LNCAP (cell line): ENCODE data around the gene KIRREL3.

Source experiments
- TF ChIP-seq, protein P1 (sequence below): fragments of 450-650 bp; IDR thresholded peaks from 2 replicates; pipeline ENCODE4 v1.5.1; 2017; ENCODE audit warnings: mild to moderate bottlenecking

Gene KIRREL3

DNA sequence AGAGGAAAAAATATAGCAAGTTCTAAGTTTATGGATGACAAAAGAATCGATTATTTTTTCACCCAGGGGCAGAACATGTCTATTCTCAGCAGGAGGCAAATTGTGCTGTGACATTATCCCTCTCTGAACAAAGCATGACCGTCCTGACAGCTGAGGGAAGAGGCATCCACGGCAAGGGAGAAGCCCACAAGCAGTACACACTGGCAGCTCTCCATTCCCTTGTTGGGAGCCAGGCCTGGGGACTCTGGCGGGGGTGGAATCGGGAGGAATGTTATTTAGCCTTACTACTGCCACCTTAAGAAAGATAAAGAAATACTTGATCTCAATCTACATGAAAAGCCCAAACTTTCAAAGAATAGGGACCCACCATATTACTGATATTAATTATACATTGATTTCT is 3.4 kb downstream of the KIRREL3 start:
- TF ChIP-seq, protein P1, sequence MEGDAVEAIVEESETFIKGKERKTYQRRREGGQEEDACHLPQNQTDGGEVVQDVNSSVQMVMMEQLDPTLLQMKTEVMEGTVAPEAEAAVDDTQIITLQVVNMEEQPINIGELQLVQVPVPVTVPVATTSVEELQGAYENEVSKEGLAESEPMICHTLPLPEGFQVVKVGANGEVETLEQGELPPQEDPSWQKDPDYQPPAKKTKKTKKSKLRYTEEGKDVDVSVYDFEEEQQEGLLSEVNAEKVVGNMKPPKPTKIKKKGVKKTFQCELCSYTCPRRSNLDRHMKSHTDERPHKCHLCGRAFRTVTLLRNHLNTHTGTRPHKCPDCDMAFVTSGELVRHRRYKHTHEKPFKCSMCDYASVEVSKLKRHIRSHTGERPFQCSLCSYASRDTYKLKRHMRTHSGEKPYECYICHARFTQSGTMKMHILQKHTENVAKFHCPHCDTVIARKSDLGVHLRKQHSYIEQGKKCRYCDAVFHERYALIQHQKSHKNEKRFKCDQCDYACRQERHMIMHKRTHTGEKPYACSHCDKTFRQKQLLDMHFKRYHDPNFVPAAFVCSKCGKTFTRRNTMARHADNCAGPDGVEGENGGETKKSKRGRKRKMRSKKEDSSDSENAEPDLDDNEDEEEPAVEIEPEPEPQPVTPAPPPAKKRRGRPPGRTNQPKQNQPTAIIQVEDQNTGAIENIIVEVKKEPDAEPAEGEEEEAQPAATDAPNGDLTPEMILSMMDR: no peak

DNA sequence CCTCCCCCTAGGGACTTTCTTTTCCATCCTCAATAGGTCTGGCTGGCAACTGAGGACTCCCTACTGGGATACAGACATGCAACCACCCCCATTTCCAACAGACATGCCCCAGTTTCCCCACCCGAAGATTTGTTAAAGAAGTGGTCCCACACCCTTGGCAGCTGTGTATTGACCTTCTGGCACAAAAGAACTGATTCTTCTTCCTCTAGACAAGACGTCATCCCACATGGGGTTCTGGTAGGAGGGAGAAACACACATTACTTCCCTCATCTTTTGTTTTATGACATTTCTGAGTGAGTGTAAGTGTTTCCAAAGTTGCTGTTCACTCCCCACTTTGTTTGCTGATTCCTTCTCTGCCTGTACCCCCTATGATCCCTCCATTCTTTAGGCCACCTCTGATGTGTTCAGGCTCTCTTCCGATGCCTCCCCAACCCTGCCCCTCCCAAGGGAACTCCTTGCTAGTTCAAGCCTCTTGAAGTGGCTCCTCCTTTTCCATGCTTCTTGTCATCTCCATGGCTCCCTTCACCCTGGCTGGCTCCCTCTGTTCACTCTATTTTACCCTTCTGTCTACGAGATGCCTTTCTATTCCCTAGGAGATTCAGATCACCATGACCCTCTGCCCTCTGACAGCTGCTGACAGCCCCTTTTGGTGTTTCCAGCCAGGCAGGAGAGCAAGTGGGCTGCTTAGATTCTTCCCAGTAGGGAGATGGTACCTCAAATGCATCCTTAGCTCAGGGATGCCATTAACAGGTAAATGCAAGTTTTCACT is 4.3 kb downstream of the KIRREL3 start:
- TF ChIP-seq, protein P1: no peak

- TF ChIP-seq, protein P1: no peak
These were observed 7.0 kb downstream of the KIRREL3 start for GRCh38 chr11:126993599-126993998.

- TF ChIP-seq, protein P1: no peak
These were observed 7.8 kb downstream of the KIRREL3 start for GRCh38 chr11:126992804-126993111.

- TF ChIP-seq, protein P1: no peak
These were observed 8.3 kb downstream of the KIRREL3 start for GRCh38 chr11:126992065-126992803.

GRCh38 chr11:126991596-126991995 is 9.0 kb downstream of the KIRREL3 start:
- TF ChIP-seq, protein P1: no peak

DNA sequence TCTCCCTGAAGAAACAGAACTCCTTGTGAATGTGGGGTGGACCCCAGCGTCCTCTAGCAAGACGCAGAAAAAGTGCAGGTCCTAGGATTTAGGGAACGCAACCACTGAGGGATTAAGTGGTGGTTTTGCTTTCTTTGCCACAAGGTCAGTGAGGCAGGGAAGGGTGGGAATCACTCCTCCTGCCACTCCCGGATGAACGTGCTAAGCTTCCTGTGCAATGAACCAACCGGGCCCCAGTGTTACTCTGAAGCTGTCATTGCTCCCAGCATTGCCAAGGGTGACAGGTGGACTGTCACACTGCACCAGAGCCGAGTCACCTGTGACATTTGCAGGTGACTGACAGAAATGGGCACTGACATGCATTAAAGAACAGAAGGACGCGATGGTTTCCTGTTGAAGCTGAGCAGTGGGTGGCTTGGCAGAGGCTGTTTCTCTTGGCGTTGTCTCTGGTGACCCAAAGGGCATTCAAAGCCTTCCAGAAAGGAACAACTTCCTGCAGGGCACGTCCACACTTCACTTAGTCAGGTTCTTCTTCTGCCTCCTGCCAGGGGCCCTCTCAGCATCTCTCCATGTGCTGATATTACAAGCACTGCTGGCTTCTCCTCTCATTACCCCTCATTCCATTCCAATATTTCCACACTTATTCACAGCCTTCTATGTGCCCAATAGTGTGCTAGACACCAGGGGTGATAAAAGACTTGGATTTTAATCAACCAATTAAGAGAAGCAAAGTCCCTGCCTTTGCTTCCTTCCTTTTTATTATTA is 9.7 kb downstream of the KIRREL3 start:
- TF ChIP-seq, protein P1: peak; percentile 38; the same call in 1 of the 2 replicates
